ENCODE results near the gene RPL39.

DNA sequence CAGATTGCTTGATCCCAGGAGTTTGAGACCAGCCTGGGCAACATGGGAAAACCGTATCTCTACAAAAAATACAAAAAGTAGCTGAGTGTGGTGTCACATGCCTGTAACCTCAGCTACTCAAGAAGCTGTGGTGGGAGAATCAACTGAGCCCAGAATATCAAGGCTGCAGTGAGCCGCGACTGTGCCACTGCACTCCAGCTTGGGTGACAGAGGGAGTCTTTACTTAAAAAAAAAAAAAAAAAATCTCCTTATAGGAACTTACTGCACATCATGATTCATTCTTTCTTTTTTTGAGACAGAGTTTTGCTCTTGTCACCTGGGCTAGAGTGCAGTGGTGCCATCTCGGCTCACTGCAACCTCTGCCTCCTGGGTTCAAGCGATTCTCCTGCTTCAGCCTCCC, 37.0 kb upstream of the RPL39 start:
- TF ChIP-seq, protein P1, sequence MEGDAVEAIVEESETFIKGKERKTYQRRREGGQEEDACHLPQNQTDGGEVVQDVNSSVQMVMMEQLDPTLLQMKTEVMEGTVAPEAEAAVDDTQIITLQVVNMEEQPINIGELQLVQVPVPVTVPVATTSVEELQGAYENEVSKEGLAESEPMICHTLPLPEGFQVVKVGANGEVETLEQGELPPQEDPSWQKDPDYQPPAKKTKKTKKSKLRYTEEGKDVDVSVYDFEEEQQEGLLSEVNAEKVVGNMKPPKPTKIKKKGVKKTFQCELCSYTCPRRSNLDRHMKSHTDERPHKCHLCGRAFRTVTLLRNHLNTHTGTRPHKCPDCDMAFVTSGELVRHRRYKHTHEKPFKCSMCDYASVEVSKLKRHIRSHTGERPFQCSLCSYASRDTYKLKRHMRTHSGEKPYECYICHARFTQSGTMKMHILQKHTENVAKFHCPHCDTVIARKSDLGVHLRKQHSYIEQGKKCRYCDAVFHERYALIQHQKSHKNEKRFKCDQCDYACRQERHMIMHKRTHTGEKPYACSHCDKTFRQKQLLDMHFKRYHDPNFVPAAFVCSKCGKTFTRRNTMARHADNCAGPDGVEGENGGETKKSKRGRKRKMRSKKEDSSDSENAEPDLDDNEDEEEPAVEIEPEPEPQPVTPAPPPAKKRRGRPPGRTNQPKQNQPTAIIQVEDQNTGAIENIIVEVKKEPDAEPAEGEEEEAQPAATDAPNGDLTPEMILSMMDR (IDR thresholded peaks at IDR 0.05), result no peak
- no peak for TF ChIP-seq POLR2A (IDR thresholded peaks at IDR 0.05)
